Muscle layer of colon (tissue), 2 donors: Measurements from ENCODE around the gene SYNGR4.
A peak's percentile ranks its signal among the peaks of the same experiment; 100 is the strongest.
"Not testable (repeated sequence)": the region's sequence is repeated elsewhere in the genome, so short reads cannot be mapped to it uniquely, and the experiment has no call there.

ENCODE experiments used
- H3K27ac ChIP-seq: one replicate; pipeline ENCODE4 v1.7.0; 2013; ENCODE audit warnings: low read depth, mild to moderate bottlenecking, low read length, moderate library complexity
- H3K27me3 ChIP-seq, 2 donors: one replicate each; pipeline ENCODE4 v1.7.0; 2013; ENCODE audit warnings: low read length in 2 of 2, mild to moderate bottlenecking in 2 of 2; ENCODE audit not compliant: insufficient read depth in 2 of 2, control insufficient read depth in 1 of 2
- H3K36me3 ChIP-seq: one replicate; pipeline ENCODE4 v1.7.0; 2013; ENCODE audit warnings: mild to moderate bottlenecking, low read length; ENCODE audit not compliant: insufficient read depth
- H3K4me1 ChIP-seq: one replicate; pipeline ENCODE4 v1.7.0; 2013; ENCODE audit warnings: mild to moderate bottlenecking, low read length; ENCODE audit not compliant: insufficient read depth
- H3K4me3 ChIP-seq, 2 donors: one replicate each; pipeline ENCODE4 v1.7.0; 2013; ENCODE audit warnings: low read length in 2 of 2, low read depth in 1 of 2, mild to moderate bottlenecking in 1 of 2, moderate library complexity in 1 of 2
- H3K9ac ChIP-seq: one replicate; pipeline ENCODE4 v1.7.0; 2013; ENCODE audit warnings: low read length
- H3K9me3 ChIP-seq: one replicate; pipeline ENCODE4 v1.7.0; 2013; ENCODE audit warnings: mild to moderate bottlenecking, low read length
- donor health status: abdominal sarcoma.
- donor health status: Adenocarcinoma of cecum.

Gene SYNGR4, protein sequence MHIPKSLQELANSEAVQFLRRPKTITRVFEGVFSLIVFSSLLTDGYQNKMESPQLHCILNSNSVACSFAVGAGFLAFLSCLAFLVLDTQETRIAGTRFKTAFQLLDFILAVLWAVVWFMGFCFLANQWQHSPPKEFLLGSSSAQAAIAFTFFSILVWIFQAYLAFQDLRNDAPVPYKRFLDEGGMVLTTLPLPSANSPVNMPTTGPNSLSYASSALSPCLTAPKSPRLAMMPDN

DNA sequence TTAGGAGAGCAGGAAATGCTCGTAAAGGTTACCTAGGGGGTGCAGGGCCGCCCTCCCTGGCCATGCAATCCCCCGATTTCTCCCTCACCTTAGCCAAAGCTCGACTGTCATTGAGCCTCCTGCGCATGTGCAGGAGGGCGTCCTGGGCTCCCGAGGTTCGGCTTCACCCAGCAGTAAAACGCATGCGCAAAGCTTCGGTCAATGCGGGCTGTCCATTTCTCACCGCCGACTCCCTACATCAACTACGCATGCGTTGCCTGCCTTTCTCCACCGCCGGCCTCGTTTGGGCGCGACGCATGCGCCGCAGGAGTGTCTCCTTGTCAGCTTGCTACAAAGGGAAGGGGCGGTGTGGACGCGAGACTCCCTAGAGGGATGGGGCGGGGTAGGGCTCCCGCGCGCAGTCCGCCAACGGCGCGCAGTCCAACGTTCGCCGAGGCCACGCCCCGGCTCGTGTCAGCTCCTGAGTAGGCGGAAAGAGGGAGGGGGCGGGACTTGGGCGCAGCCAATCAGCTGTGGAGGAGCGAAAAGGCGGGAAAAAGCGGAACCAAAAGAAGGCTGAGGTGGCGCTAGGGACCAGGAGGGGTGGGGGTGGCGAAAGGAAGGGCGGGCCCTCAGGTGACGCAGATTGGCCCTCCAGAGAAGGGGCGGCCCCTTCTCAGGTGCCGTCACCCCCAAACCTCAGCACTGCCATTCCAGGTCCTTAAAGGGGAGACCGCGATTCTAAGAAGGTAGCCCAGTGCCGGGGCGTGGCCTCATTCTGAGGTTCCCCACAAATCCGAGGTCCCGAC, at the start of gene SYNGR4, which contains the start of gene TMEM143:
SYNGR4 (plus strand) TSS at position 558 of the 788 bp plus-strand sequence. CDS start 1,476 bp downstream, outside the sequence.
TMEM143 (minus strand) TSS at position 131 of the 788 bp plus-strand sequence; CDS start at position 111, 20 bp downstream.
- peak within 1 kb of the TSS; percentile 100 for H3K27ac ChIP-seq

DNA sequence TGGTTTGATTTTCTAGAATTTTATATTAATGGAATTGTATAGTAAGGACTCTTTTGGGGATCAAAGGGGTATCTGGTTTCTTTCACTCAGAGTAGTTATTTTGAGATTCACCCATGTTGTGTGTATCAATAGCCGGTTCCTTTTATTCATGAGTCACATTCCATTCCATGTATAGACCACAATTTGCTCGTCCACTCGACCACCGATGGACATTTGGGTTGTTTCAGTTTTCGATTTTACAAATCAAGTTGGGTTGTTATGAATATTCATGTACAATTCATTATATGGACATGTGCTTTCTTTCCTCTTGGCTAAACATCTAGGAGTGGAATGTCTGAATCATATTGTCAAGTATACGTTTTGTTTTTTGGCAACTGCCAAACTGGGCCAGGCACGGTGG, 48.5 kb upstream of the SYNGR4 start:
- no peaks in the 10 kb centered on the region for H3K27me3 ChIP-seq
- peaks cover 6% of the 10 kb centered on the region for H3K4me1 ChIP-seq
- no peaks in the 10 kb centered on the region for H3K36me3 ChIP-seq
- no peak overlapping the region for H3K9ac ChIP-seq
- no peak overlapping the region for H3K4me3 ChIP-seq
- no peaks in the 10 kb centered on the region for H3K9me3 ChIP-seq
- no peak overlapping the region for H3K27ac ChIP-seq

More for the DNA sequence above, at the start of gene SYNGR4, which contains the start of gene TMEM143:
- H3K4me1 ChIP-seq: peaks cover 11% of the 10 kb centered on the region
- H3K4me3 ChIP-seq: peak within 1 kb of the TSS; percentile 80 to 89
- H3K27me3 ChIP-seq: no peaks in the 10 kb centered on the region
- no peaks in the 10 kb centered on the region for H3K9me3 ChIP-seq
- no peaks in the 10 kb centered on the region for H3K36me3 ChIP-seq
- peak within 1 kb of the TSS; percentile 72 for H3K9ac ChIP-seq

DNA sequence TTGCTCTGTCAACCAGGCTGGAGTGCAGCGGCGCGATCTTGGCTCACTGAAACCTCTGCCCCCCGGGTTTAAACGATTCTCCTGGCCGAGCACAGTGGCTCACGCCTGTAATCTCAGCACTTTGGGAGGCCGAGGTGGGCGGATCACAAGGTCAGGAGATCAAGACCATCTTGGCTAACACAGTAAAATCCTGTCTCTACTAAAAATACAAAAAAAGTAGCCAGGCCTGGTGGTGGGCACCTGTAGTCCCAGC, 46.5 kb upstream of the SYNGR4 start:
- peaks cover 13% of the 10 kb centered on the region for H3K4me1 ChIP-seq
- H3K27me3 ChIP-seq, H3K9ac ChIP-seq, H3K9me3 ChIP-seq, H3K36me3 ChIP-seq, H3K4me3 ChIP-seq, H3K27ac ChIP-seq: not testable (repeated sequence)

DNA sequence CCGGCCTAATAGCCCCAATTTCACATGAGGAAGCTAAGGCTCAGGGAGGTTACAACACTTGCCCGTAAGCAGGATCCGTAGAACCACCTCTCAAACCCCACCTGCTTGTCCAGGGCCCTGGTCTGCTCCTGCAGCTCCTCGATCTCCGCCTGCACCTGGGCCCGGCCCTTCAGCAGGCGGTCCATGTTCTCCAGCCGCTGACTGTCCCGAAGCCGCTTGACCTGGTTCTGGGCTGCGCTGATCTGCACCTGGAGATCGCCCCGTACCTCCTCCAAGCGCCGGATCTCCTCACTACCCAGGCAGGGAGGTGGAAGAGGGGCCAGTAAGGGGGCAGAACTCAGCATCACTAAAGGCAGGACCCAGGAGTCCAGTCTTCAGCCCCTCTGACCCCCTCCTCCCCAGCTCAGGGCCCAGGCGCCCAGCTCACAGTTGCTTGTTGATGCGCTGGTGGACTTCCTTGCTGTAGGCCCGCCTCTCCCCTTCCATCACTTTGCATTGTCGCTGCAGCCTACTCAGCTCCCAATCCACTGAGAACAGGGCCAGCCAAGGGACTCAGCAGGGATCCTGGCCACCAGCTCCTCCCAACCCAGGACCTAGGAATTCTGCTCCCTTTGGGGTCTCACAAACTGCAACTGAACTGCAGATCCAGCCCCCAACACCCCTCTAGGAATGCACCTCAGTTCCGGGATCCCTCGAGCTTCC, 45.7 kb upstream of the SYNGR4 start:
- no peak overlapping the region for H3K27ac ChIP-seq
- peaks cover 18% of the 10 kb centered on the region for H3K4me1 ChIP-seq
- H3K36me3 ChIP-seq: no peaks in the 10 kb centered on the region
- no peak overlapping the region for H3K9ac ChIP-seq
- no peaks in the 10 kb centered on the region for H3K9me3 ChIP-seq
- no peak overlapping the region for H3K4me3 ChIP-seq
- H3K27me3 ChIP-seq: no peaks in the 10 kb centered on the region

DNA sequence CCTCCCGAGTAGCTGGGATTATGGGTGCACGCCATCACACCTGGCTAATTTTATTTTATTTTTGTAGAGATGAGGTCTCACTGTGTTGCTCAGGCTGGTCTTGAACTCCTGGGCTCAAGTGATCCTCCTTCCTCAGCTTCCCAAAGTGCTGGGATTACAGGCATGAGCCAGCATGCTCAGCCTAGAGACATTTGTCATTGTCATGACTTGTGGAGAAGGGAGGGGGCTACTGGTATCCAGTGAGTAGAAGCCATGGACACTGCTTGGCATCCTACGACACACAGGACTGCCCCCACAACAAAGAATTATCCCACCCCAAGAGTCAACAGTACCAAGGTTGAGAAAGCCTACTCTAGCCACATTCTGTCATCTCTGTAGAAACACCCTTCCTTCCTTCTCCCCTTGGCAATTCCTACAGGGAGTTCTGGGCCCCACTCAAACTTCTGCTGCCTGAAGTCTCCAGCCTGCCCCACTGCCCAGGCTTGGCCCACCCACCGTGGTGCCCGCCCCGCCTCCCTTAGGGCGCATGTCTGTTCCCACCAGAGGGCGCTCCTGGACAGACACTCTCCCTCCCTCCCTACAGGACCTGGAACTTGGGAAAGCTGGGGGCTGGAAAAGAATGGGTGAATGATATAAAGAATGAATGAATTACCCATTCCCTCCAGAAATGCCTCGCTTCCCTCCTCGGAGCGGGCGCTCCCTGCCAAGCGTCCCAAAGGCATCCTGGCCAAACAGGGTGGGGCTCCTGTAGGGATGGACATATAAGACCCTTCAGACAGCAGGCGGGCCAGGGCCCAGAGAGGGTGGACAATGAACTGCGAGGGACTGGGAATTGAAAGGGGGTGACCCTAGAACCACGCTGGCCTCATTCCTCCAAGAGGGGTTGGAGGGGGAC, 44.3 kb upstream of the SYNGR4 start:
- Histone ChIP-seq H3K9ac (no peak overlapping the region), H3K27ac (peak overlapping the region; percentile 6), H3K9me3 (no peaks in the 10 kb centered on the region), H3K4me3 (no peak overlapping the region), H3K4me1 (peaks cover 24% of the 10 kb centered on the region), H3K27me3 (no peaks in the 10 kb centered on the region), H3K36me3 (no peaks in the 10 kb centered on the region)

DNA sequence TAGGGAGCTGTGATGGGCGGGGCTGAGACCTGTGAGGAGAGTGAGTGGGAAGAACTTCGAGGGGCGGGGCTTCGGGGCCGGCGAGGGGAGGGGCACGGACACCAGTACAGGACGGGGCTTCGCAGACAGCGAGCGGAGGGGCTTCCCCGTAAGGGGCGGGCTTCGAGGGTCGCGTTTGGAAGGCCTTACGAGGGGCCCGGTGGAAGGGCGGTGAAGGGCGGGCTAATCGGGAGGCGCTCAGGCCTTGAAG, 42.9 kb upstream of the SYNGR4 start:
- Histone ChIP-seq H3K36me3 (no peaks in the 10 kb centered on the region), H3K4me3 (peak overlapping the region; percentile 24 to 66), H3K9me3 (no peaks in the 10 kb centered on the region), H3K4me1 (peaks cover 29% of the 10 kb centered on the region), H3K27ac (peak overlapping the region; percentile 96), H3K9ac (peak overlapping the region; percentile 53), H3K27me3 (no peaks in the 10 kb centered on the region)

DNA sequence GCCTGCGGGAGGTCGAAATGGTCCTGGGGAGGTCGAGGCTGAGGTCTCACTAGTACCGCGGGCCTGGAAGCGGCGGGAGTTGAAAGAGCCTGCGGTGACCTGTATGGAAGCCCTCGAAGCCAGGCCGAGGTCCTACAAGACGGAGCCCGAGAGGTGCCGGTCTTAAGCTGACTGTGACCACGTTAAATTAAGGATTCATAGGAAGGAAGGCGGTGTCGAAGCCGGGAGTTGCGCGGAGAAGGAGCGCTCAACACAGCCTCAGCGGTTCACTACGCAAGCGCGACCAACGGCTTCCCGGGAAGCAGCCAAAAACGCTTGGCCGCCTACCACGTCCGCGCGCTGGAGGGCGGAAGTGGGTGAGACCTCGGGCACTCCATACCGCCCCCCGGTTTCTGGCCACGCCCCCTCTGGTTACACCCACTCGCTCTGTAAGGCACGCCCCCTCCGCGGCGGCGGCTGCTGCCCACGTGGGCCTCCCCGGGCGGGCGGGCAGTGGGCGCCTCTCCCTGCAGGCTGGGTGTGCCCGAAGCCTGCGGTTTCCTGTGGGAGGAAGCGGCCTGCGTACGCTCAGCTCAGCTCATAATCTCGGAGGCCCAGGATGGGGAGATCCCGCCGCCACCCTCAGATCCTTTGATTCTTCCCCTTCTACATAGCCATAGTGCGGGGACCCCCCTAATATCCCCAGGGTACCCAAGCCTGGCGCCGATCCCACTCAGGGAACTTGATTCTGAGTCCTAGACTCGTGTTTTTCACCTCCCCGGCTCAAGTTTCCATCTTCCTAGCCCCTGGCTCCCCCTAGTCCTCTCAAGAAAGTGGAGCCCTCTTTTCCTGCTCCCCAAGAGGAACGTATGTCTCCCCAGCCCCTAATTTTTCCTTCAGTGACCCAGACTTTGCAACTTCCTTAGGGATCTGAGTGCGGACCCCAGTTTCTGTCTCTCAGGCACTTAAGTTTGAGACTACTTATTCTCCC, 42.3 kb upstream of the SYNGR4 start:
- no peaks in the 10 kb centered on the region for H3K9me3 ChIP-seq
- H3K4me1 ChIP-seq: peaks cover 35% of the 10 kb centered on the region

DNA sequence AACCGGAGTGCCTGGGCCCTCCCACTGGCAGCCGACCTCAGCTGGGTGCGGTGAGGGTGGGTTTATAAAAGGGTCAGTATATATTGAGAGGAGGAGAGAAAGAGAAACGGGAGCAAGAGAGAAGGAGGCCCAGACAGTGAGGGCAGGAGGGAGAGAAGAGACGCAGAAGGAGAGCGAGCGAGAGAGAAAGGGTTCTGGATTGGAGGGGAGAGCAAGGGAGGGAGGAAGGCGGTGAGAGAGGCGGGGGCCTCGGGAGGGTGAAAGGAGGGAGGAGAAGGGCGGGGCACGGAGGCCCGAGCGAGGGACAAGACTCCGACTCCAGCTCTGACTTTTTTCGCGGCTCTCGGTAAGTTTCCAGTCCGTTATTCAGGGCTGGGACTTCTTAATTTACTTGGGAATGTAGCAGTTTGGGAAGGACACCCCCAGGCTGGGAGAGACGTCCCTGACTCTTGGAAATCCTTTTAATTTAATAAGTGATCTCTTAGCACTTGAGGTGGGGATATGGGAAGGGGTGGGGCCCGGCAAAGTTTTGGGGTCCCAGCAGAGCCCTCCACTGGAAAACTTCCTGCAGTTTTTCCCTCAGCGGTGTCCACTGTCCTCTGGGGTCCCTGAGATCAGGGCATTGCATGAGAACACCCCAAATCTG, 38.8 kb upstream of the SYNGR4 start, which contains the start of gene EMP3:
EMP3 (plus strand) TSS at position 288 of the 646 bp plus-strand sequence. CDS start 1,293 bp downstream, outside the sequence.
- Histone ChIP-seq H3K27ac (peak within 1 kb of the TSS; percentile 100), H3K27me3 (no peaks in the 10 kb centered on the region), H3K9me3 (no peaks in the 10 kb centered on the region), H3K4me1 (peaks cover 53% of the 10 kb centered on the region), H3K4me3 (peak within 1 kb of the TSS; percentile 82 to 91), H3K9ac (peak within 1 kb of the TSS; percentile 97), H3K36me3 (peaks cover 17% of the 10 kb centered on the region)

More for the DNA sequence above, 42.3 kb upstream of the SYNGR4 start:
- Histone ChIP-seq H3K27me3 (no peaks in the 10 kb centered on the region), H3K9ac (peak overlapping the region; percentile 57), H3K36me3 (no peaks in the 10 kb centered on the region), H3K4me3 (peak overlapping the region; percentile 25 to 66), H3K27ac (peak overlapping the region; percentile 96)

DNA sequence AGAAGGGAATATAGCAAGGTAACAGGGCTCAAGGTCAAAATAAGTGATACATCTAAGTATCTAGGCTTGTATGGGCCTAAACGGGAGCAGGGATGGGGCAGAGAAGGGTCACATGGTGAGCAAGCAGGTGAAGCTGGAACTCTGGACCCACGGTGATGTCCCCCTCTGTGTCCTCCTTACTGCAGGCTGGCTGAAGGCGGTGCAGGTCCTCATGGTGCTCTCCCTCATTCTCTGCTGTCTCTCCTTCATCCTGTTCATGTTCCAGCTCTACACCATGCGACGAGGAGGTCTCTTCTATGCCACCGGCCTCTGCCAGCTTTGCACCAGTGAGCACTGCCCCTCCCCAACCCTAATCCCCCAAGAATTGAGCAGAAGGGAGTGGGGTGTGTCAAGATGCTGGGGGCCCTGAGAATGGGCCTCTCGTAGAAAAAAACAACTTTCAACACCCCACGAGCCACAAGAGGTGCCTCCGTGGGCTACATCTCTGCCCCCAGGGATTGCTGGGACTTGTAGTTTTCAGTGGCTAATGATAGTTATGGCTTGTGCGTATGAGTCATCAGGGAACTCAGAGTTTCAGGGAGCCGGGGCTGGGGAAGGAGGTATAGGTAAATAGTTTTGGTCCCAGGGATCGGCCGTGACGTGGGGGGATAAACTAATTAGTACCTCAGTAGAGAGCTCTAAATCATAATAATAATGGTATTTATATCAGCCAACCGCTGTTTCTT, 34.8 kb upstream of the SYNGR4 start:
- H3K36me3 ChIP-seq: peaks cover 17% of the 10 kb centered on the region
- peak overlapping the region; percentile 45 for H3K27ac ChIP-seq
- H3K4me1 ChIP-seq: peaks cover 62% of the 10 kb centered on the region
- no peak overlapping the region for H3K9ac ChIP-seq
- no peaks in the 10 kb centered on the region for H3K9me3 ChIP-seq
- H3K27me3 ChIP-seq: no peaks in the 10 kb centered on the region
- peak overlapping the region in 1 of 2 donors; percentile 17 for H3K4me3 ChIP-seq
